Glomerular endothelial cell (primary cell): ENCODE measurements around the gene SRRM3. TPM values are rescaled to one million over a fixed set of nuclear protein-coding genes. Genes with fewer than 3 reads are reported as not detected.
A peak's percentile ranks its signal among the peaks of the same experiment; 100 is the strongest.
"Not testable (repeated sequence)": the region's sequence is repeated elsewhere in the genome, so short reads cannot be mapped to it uniquely, and the experiment has no call there.

ENCODE experiments used
- DNase-seq: peaks from one replicate; pipeline ENCODE4 v3.0.0-alpha.2; 2011; ENCODE audit warnings: low read depth, low spot score; ENCODE audit errors: extremely low read depth
- total RNA-seq: library from RNA; depleted of rRNA; stranded (reverse); fragments of >200 nt; gene quantifications from 2 replicates; pipeline ENCODE4 v1.2.3, GENCODE V29; 2015

The SRRM3 gene
- total RNA-seq, 1 donor from 2014 or later = 0.23 TPM

DNA sequence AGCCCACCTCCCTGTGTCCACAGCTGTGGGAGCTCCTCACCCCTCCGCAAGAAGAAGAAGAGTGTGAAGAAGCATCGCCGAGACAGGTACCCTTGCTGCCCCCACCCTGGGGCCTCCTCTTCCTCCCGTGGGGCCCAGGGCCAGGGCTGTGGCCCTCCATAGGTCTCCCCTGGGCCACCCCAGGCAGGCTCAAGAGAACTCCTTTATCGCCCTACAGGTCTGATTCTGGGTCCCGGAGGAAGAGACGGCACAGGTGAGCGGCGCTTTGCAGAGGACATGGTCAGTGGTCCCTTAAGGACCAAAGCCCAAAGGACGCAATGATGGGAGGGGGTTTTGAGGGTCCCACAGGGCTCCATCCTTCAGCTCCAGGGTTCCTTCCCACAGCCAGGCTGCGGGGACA is 59.6 kb downstream of the SRRM3 start:
- no peak for DNase-seq

DNA sequence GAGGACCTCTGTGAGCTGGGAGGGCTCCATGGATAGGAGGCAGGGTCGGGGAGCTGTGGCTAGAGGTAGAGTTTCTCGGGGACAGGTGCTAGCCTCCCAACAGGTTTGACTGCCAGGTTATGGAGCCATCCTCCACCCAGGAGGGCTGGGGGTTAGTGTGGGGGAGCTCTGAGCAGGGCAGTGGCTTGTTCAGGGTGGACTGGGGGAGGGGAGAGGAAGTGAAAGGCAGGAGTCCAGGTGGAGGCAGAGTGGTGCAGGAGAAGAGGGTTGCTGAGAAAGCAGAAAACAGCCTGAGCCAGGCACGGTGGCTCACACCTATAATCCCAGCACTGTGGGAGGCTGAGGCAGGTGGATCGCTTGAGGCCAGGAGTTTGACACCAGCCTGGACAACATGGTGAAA is 60.2 kb downstream of the SRRM3 start:
- no peak for DNase-seq

DNA sequence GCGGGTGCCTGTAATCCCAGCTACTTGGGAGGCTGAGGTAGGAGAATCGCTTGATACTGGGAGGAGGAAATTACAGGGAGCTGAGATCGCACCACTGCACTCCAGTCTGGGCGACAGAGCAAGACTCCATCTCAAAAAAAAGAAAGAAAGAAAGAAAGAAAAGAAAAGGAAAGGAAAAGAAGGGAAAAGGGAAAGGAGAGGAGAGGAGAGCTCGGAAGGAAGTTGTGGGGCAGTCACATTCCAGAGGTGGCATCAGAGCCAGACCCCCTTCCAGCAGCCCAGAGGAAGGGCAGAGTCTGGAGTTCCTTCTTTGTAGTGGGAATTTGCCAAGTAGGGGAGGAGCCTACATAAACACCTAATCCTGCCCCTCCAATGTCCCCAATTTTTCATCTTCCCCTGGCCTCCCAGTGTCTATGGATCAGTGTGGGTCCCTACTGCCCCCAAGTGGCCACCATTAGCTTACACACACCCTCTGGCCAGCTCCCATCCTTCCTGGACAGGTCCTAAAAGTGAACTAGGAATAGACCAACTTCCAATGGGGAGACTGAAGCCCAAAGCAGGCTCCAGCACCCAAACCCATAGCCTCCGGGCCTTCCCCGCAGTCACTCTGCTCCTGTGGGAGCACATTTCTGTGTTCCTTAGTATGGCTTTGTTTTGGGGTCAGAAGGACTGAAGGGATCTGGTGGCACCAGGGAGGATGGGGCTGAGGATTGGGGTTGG is 61.1 kb downstream of the SRRM3 start:
- DNase-seq = peak; percentile 31

DNA sequence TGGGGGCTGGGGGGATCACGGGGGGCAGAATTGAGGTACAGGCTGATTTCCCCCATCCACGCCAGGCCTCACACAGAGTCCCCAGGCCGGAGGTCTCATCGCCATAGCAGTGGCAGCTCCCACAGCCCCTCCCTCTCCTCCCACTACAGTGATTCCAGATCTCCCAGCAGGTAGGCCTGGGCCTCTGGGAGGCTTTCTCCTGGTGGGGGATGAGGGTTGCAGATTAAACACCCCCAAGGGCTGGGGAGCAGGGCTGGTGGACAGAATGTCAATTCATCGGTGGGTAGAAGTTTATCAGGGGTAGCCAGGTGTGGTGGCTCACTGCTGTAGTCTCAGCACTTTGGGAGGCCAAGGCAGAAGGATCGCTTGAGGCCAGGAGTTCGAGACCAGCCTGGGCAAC is 63.6 kb downstream of the SRRM3 start:
- DNase-seq = no peak

DNA sequence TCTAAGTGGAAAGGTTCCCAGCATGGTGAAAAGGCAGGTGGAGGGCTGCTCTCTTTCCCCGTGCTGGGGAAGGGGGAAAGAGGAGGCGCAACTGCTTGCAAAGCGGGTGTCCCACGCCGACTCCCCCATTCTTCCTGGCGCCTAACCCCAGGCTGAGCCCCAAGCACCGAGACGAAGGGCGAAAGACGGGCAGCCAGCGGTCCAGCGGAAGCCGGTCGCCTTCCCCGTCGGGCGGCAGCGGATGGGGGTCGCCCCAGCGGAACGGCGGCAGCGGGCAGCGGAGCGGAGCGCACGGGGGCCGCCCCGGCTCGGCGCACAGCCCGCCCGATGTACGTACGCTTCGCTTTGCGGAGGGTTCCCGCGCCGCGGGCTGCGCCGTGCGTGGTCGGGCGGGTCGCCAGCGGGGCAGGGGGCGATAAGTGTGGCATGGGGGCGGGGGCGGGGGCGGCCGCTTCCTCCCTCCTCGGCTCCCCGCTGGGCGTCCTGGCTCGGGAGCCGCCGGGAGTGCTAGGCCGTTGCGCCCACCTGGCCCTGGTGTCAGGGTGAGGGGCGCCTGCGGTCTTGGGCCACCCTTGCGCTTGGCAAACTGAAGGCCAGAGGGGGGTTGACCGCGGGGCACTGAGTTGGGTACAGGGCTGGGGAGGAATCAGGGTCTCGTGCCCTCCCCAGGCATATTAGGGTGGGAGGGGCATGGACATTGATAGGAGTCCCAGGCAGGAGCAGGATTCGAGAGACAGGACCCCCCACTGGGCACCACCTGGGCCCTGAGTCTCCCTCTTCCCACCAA is 65.6 kb downstream of the SRRM3 start:
- no peak for DNase-seq

DNA sequence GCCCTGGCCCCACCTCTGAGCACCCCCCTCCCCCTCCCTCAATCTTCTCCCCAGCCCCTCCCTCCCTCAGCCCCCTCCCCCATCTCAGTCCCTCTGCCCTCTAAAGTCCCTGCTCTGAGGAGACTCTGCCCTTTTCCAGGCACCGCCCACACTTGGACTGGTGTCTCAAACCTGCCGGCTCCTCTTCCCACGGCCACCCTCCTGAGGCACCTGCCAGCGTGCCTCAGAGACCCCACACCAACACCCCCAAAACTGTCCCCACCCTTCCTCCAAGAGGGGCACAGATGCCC is 66.1 kb downstream of the SRRM3 start:
- no peak for DNase-seq

DNA sequence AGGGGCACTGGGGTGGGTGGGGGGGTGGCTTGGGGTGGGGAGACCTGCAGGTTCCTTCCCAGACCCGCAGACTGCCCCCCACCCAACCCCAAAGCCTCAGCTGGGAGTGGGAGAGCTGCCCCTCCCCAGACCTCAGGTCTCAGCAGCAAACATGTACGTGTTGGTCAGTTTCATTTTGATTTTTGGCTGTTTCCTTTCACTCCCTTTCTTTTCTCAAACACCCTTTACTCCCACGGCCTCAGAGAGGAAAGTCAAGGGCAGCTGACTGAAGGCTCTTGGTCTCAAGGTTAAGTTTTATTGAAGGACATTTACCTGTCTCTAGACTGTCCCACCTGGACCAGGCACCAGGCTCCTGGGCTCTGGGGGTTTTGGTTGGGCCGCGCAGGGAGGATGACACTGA is 66.7 kb downstream of the SRRM3 start:
- no peak for DNase-seq

DNA sequence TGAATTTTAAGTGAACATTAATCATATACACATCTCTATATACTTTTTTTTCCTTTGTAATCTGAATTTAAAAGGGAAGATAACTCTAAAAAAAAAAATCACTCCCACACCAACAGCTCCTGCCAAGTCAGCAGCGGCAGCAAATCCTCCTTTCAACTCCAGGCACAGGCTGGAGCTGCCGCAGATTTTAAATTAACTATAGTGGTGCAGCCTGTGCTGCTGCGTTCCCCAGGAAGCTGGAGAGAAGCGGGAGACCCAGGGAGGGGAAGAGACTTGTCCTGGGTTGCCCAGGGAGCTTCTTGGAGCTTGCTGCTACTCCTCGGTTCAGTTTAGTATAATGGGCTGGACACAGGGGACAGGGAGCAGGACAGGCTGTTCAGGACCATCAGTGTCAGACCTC is 68.2 kb downstream of the SRRM3 start:
- no peak for DNase-seq

DNA sequence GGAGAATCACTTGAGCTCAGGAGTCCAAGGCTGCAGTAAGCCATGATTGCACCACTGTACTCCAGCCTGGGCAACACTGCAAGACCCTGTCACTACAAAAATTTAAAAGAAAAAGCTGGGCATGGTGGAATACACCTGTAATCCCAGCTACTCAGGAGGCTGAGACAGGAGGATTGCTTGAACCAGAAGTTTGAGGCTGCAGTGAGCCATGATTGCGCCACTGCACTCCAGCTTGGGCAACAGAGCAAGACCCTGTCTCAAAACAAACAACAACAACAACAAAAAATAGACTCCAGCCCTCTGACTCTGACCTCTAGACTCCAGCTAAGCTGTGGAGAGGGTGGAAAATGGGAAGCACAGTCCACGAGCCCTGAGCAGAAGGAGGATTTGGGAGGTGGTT is 69.7 kb downstream of the SRRM3 start:
- DNase-seq = not testable (repeated sequence)

DNA sequence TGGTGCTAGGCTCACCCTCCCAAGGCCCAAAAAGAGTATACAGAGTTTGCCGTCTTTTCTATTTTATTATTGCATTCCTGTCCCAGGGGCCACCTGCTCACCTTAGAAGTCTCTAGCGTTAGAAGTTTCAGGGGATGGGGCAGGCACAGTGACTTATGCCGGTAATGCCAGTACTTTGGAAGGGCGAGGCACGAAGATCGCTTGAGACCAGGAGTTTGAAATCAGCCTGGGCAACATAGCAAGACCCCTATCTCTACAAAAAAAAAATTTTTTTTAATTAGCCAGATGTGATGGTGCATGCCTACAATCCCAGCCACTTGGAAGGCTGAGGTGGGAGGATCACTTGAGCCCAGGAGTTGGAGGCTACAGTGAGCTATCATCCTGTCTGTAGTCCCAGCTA is 70.4 kb downstream of the SRRM3 start:
- DNase-seq = no peak

DNA sequence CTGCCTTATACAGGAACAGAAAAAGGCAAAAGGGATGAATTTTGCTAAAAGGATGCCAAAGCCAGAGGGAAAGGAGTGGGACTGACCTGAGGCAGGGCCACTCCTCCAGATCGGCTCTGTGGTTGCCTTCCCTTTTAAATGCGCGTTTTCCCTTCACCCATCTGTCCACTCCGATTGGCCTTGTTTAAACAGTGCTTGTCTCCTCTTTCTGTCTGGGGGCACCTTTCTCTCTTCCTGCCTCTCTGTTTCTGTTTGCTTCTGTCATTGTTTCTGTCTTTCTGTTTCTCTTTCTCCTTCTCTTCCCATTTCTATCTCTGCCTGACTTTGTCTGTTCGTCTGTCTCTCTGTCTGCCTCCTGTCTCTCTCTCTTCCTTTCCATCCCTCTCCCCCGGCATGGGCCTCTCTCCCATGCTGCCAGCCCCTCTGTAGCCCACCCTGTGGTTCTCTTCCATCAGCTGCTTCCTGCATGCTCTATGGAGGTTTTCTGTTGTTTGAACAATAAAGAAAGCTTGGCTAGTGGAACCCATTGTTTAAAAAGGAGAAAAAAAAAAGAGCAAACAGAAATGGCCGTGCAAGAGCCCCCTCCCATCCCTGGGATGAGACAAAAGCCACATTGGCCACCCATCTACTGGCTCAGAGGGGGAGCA is 71.3 kb downstream of the SRRM3 start:
- no peak for DNase-seq

DNA sequence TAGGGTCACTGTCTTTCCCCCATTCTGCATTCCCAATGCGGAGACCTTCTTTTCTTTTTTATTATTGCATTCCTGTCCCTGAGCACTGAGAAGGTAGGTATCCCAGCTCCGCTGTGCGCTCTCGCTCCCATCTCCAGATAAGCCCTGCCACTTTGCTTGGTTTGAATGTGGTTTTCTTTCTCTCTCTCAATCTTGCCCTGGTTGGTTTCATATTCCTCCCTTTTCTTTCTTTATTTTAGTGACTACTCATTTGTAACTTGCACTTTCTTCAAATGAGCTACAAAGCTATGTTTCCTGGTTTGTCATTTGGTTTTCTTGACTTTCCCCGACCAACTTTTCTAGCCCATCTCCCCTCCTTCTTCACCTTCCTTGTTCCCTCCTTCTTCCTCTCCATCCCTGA is 71.8 kb downstream of the SRRM3 start:
- no peak for DNase-seq

DNA sequence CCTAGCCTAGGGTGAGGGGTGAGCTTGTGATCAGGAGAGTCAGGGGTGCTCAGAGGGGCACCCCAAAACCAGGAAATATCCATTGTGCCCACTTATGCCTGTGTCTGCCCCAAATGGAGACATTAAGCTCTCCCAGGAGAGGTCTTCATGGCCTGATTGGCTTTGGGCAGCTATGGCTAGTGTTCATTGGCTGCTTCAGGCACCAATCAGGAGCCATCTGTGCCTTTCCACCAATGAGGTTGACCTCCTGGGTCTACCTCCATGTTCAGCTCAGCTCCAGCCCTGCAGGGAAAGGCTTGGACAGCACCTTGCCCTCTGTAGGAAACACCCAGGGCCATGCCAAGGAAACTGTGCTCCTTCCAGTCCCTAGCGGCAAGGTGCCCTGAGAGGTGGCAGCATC is 76.8 kb downstream of the SRRM3 start:
- no peak for DNase-seq

DNA sequence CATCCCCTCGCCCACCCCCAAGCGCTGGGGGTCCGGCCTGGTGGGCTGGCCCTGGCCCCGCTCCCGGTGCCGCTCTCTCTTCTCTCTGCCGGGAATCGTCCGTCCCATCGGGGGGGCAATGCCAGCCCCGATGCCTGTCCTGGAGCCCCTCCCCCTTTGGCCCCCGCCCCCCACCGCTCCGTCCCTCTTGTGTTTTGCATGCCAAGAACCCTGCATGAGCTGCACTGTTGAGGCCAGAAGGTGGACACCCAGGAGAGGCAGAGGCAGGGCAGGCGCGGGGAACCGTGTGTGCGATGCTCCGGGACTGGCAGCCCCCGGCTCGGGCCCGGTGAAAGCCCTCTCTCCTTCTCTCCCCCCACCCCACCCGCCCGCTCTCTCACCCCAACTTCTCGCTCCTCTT is 78.7 kb downstream of the SRRM3 start:
- no peak for DNase-seq

DNA sequence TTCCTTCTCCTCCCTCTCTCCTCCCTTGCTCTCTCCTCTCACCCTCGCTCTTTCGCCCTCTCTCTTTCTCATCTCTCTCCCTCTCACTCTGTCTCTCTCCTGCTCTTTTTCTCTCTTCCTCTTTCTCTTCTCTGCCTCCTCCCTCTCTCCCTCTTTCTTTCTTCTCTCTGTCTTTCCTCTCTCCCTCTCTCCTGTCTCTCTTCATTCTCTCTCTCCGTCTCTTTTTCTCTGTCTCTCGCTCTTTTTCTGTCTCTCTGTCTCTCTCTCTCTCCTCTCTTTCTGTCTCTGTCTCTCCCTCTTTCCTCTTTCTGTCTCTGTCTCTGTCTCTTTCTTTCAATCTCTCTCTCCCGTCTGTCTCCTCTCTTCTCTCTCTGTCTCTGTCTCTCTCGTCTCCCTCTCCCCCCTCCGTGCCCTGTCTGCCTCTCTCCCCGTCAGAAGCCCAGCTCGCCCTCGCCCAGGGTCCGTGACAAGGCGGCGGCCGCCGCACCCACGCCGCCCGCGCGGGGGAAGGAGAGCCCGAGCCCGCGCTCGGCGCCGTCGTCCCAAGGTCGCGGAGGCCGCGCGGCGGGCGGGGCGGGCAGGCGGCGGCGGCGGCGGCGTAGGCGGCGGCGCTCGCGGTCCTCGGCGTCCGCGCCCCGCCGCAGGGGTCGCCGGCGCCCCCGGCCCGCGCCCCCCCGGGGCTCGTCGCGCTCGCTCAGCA is 79.5 kb downstream of the SRRM3 start:
- no peak for DNase-seq

DNA sequence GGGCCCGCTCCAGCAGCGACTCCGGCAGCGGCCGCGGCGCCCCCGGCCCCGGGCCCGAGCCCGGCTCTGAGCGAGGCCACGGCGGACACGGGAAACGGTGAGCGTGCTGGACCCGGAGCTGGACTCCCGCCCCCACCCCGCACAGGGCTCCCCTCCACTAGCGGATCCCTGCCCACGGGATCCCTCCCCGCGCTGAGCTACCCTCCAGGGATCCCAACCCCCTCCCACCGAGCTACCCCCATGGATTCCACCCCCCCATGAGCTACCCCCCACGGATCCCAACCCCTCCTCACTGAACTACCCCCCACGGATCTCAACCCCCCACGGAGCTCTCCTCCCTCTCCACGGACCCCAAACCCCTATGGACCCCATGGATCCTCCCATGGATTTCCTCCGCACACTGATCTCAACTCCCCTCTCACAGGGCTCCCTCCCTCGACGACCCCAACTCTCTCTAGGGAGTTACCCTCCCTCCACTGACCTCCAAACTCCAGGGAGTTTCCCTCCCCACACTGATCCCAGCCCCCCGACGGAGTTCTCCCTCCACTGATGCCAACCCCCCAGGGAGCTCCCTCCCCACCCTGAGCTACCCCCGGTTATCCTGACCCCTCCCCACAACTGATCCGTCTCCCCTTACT is 80.1 kb downstream of the SRRM3 start:
- no peak for DNase-seq

DNA sequence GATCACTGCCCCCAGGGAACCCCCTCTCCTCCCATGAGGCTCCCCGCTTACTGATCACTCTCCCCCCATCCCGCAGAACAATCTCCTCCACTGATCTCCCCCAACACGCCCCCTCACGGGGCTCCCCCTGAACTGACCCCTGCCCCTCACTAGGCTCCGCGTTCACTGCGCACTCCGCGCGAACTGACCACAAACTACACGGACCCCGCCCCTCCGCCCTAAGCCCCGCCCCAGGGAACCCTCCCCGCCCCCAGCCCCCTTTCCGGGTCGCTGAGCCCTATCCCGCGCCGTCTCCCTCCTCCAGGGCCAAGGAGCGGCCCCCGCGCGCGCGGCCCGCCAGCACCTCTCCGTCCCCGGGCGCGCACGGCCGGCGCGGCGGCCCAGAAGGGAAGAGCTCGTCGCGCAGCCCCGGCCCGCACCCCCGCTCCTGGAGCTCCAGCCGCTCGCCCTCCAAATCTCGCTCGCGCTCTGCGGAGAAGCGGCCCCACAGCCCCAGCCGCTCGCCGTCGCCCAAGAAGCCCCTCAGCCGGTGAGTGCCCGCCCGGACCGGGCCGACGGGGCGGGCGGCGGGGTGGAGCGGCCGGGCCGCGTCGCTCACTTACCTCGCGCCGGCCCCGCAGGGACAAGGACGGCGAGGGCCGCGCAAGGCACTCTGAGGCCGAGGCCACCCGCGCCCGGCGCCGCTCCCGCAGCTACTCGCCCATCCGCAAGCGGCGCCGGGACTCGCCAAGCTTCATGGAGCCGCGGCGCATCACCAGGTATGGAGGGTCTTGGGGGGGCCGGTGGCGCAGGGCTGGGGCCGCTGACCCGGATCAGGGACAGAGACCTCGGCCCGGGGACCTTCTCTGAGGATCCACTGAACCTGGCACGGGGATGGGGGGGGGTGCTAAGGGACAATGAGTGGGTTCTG is 80.9 kb downstream of the SRRM3 start:
- no peak for DNase-seq

DNA sequence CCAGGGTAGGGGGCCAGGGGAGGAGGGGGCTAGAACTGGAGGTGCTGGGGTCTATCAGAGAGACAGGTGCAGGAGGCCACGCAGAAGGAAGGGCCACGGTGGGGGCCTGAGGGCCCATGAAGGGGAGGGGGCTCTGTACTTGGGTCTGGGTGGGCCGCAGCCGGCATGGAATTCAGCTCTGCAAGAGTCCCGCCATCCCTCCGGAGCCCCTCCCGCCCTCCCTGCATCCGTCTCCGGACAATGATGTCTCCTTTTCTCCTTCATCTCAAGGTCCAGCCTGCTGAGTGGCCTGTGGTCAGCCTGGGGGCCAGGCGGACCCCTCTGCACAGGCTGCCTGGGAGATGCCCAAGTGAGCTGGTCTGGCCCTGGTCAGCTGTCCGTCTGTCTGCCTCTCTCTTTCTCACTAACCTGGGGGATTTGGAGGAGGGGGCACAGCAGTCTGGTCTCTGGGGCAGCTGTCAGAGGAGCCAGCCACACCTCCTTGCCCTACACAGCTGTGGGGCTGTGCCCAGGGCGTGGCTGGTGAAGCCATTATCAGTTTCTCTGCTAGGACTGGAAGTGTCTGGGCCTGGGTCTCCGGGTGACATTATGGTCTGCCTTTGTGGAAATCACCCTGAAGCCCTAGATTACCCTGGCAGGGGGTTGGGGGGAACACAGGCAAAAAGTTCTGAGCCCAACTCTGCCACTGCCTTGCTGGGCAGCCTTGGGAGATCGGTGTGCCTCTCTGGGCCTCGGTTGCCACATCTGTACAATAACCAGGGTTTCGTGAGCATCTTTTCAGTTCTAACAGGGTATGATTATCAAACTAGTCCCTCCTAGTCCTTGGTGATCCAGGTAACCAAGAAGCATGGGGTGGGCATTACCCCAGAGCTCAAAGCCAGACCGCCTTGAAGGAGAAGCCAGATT is 81.8 kb downstream of the SRRM3 start:
- no peak for DNase-seq
